MCF 10A (cell line): ENCODE data around the gene ELP6. TPM values are rescaled to one million over a fixed set of nuclear protein-coding genes. Genes with fewer than 3 reads are reported as not detected.

Source experiments
- BruUV-seq: library from RNA; stranded (reverse); fragments of 400-500 nt; replicated peaks from 2 replicates; lab custom pipeline; 2021; lab: Mats Ljungman, UMichigan
- CTCF ChIA-PET: fragments of 300-600 bp; sonication (Branson Sonifier 250); formaldehyde crosslinking; extraction: SDS; loops from one replicate; lab custom pipeline; 2021; ENCODE audit warnings: antibody characterized with exemption, inconsistent platforms; lab: Yijun Ruan, JAX
- POLR2A ChIA-PET: fragments of 300-600, 350-650 bp; sonication (Branson Sonifier 250); formaldehyde crosslinking; extraction: SDS; loops from one replicate; lab custom pipeline; 2020; ENCODE audit warnings: antibody characterized with exemption, inconsistent platforms; lab: Yijun Ruan, JAX
- DNase-seq: peaks from one replicate; pipeline ENCODE4 v3.0.0-alpha.2; 2018; ENCODE audit not compliant: unreplicated experiment
- H3K27ac Mint-ChIP-seq: one replicate; pipeline ENCODE4 v1.8.0; 2022; ENCODE audit warnings: mild to moderate bottlenecking, low read depth, mixed read lengths; ENCODE audit not compliant: unreplicated experiment
- H3K27me3 Mint-ChIP-seq: one replicate; pipeline ENCODE4 v1.8.0; 2022; ENCODE audit warnings: mixed read lengths; ENCODE audit not compliant: insufficient read depth, unreplicated experiment
- H3K36me3 Mint-ChIP-seq: one replicate; pipeline ENCODE4 v1.8.0; 2022; ENCODE audit warnings: mild to moderate bottlenecking, moderate library complexity, mixed read lengths; ENCODE audit not compliant: insufficient read depth, unreplicated experiment
- H3K4me1 Mint-ChIP-seq: one replicate; pipeline ENCODE4 v1.8.0; 2022; ENCODE audit warnings: mixed read lengths; ENCODE audit not compliant: insufficient read depth, unreplicated experiment
- H3K4me3 Mint-ChIP-seq: one replicate; pipeline ENCODE4 v1.8.0; 2022; ENCODE audit warnings: mild to moderate bottlenecking, moderate library complexity, mixed read lengths; ENCODE audit not compliant: unreplicated experiment
- H3K9me3 Mint-ChIP-seq: one replicate; pipeline ENCODE4 v1.8.0; 2022; ENCODE audit warnings: mixed read lengths; ENCODE audit not compliant: unreplicated experiment
- intact Hi-C: fragments of 100-400 bp; cut with micrococcal nuclease; formaldehyde crosslinking; loops from 2 replicates; pipeline ENCODE4 v1.14.1; 2022
- total RNA-seq: library from RNA; stranded (reverse); gene quantifications from 2 replicates; pipeline ENCODE4 v1.2.3, GENCODE V29; 2022
- TF ChIP-seq, protein P1 (sequence below): fragments of 200-600 bp; IDR thresholded peaks from one replicate; pipeline ENCODE4 v1.8.0; 2022; ENCODE audit warnings: antibody characterized with exemption, mild to moderate bottlenecking; ENCODE audit not compliant: unreplicated experiment

Gene ELP6
- total RNA-seq, 1 experiment from 2014 or later, result 33.5 TPM

DNA sequence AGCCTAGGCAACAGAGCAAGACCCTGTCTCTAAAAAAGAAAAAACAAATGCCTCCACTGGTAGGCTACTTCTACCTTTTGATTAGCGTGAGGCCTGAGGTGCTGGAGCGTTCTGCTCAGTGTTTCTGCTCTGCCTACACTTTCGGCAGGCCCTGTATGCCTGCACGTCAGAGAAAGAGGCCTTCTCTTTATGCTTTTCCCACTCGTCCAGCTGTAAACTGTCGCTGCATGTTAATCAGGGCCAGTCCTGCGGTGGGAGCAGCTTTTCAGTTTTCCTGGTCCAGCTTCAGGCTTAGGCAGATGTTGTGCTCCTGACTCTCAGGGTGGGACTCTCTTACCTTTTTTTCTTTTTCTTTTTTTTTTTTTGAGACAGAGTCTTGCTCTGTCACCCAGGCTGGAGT is 39.9 kb upstream of the ELP6 start:
- peaks cover 29% of the 10 kb centered on the region for H3K27me3 Mint-ChIP-seq
- no peak overlapping the region for H3K4me3 Mint-ChIP-seq
- CTCF ChIA-PET, result interaction anchor here (0.6 kb wide), 1 partner anchor 18 kb away, joined by 3 read pairs; no protein-coding TSS in a partner anchor
- intact Hi-C loops, result no loop called here
- DNase-seq, result no peak
- H3K36me3 Mint-ChIP-seq, result no peaks in the 10 kb centered on the region
- H3K9me3 Mint-ChIP-seq, result no peaks in the 10 kb centered on the region
- BruUV-seq, result no TSS peak
- H3K27ac Mint-ChIP-seq, result no peak overlapping the region
- H3K4me1 Mint-ChIP-seq, result no peaks in the 10 kb centered on the region
- TF ChIP-seq, protein P1, sequence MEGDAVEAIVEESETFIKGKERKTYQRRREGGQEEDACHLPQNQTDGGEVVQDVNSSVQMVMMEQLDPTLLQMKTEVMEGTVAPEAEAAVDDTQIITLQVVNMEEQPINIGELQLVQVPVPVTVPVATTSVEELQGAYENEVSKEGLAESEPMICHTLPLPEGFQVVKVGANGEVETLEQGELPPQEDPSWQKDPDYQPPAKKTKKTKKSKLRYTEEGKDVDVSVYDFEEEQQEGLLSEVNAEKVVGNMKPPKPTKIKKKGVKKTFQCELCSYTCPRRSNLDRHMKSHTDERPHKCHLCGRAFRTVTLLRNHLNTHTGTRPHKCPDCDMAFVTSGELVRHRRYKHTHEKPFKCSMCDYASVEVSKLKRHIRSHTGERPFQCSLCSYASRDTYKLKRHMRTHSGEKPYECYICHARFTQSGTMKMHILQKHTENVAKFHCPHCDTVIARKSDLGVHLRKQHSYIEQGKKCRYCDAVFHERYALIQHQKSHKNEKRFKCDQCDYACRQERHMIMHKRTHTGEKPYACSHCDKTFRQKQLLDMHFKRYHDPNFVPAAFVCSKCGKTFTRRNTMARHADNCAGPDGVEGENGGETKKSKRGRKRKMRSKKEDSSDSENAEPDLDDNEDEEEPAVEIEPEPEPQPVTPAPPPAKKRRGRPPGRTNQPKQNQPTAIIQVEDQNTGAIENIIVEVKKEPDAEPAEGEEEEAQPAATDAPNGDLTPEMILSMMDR, result no peak
- POLR2A ChIA-PET, result interaction anchor here (1.2 kb wide), 1 partner anchor 33 kb away, joined by 3 read pairs; no protein-coding TSS in a partner anchor

DNA sequence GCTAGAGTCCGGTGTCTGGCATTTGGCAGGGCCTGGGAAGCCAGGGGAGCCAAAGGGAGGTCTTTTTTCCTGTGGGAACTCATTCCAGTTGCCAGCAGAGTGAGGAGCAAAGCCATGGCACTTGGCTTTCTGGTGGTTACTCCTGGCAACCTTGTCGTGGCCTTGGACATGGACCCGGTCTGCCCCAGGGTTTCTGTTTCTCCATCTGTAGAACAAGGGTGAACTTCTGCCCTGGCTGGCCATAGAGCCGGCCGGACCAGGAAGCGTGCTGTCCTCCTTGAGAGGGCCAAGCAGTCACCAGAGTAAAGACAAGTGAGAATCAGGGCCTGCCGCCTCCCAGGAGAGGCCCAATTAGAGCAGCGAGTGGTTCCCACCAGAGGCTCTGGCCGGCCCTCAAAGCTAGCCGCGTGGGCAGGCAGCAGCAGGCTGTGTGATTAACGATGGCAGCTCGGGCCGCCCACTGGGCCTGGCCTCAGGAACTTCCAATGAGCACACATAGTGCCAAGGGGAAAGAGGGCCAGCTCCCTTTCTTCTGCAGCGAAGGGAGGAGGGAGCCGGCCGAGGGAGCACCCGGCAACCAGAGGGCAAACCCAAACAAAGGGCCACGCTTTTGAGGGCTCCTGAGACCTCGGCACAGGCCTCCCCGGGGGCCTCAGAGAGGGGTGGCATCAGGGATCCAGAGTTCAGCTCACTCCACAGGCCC is 29.1 kb upstream of the ELP6 start:
- Mint-ChIP-seq H3K27me3 (no peaks in the 10 kb centered on the region), H3K36me3 (no peaks in the 10 kb centered on the region), H3K4me3 (no peak overlapping the region), H3K4me1 (peaks cover 5% of the 10 kb centered on the region), H3K9me3 (no peaks in the 10 kb centered on the region), H3K27ac (no peak overlapping the region)
- DNase-seq, result no peak
- intact Hi-C loops, result no loop called here
- no TSS peak for BruUV-seq
- CTCF ChIA-PET, result interaction anchor here (0.5 to 1.7 kb wide), 3 partner anchors 8 to 38 kb away, joined by 3 to 5 read pairs (median 4); no protein-coding TSS in a partner anchor
- TF ChIP-seq, protein P1, result no peak
- POLR2A ChIA-PET, result interaction anchor here (0.6 kb wide), 1 partner anchor 16 kb away, joined by 4 read pairs; no protein-coding TSS in a partner anchor

DNA sequence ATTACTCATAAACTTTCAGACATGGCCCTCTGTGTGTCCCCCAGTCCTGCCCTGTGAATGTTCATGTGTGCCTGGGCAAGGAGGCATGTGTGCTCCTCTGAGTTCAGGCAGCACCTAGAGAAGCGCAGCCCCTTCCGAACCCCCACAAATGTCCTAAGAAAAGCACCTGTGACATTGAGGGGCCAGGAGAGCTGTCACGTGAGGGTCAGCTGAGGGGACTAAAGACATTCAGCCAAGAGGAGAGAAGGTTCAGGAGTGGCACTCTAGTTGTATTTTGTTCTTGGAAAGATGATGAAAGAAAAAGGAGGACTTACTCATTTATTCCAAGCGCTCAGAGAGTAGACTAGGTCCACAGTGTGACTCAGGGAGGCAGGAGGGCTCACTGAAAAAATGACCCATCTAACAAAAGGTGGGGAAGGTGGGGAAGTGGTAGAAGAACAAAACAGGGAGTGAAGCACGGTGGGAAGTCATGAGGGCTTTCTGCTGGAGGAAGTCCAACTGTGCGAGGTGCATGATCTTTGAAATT is 28.1 kb upstream of the ELP6 start:
- POLR2A ChIA-PET, result interaction anchor here (0.6 kb wide), 1 partner anchor 15 kb away, joined by 4 read pairs; no protein-coding TSS in a partner anchor
- no peak for DNase-seq
- intact Hi-C loops, result no loop called here
- no peak overlapping the region for H3K27ac Mint-ChIP-seq
- TF ChIP-seq, protein P1, result no peak
- no peaks in the 10 kb centered on the region for H3K9me3 Mint-ChIP-seq
- no TSS peak for BruUV-seq
- H3K27me3 Mint-ChIP-seq, result no peaks in the 10 kb centered on the region
- H3K4me1 Mint-ChIP-seq, result peaks cover 5% of the 10 kb centered on the region
- H3K36me3 Mint-ChIP-seq, result no peaks in the 10 kb centered on the region
- CTCF ChIA-PET, result interaction anchor here (0.8 kb wide), 1 partner anchor 19 kb away, joined by 4 read pairs; no protein-coding TSS in a partner anchor
- H3K4me3 Mint-ChIP-seq, result no peak overlapping the region

DNA sequence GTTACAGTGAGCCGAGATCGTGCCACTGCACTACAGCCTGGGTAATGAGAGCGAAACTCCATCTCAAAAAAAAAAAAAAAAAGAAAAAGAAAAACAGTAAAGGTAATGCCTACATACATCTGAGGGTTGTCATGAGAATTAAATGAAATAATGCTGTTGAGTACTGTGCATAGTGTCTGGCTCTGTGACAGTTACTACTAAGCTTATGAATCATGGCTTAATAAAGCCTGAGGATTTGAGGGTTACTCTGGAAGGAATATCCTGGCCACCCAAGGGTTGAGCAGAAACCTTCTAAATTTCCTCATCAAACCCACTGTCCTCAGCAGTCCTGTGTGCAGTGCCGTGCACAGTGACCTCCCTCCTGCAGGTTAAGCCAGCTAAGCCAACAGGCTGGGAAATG is 26.8 kb upstream of the ELP6 start:
- no peaks in the 10 kb centered on the region for H3K9me3 Mint-ChIP-seq
- DNase-seq, result no peak
- TF ChIP-seq, protein P1, result no peak
- H3K4me3 Mint-ChIP-seq, result no peak overlapping the region
- H3K36me3 Mint-ChIP-seq, result no peaks in the 10 kb centered on the region
- no peaks in the 10 kb centered on the region for H3K27me3 Mint-ChIP-seq
- BruUV-seq, result no TSS peak
- intact Hi-C loops, result no loop called here
- H3K4me1 Mint-ChIP-seq, result peaks cover 5% of the 10 kb centered on the region
- POLR2A ChIA-PET, result interaction anchor here (0.7 kb wide), 1 partner anchor 33 kb away, joined by 3 read pairs; no protein-coding TSS in a partner anchor
- CTCF ChIA-PET, result interaction anchor here (0.7 to 1.0 kb wide), 2 partner anchors 12 to 16 kb away, joined by 3 read pairs; no protein-coding TSS in a partner anchor
- no peak overlapping the region for H3K27ac Mint-ChIP-seq
